Endothelial cell (in vitro differentiated cells): Measurements from ENCODE around the gene PSMG2. TPM values are rescaled to one million over a fixed set of nuclear protein-coding genes. Genes with fewer than 3 reads are reported as not detected.

ENCODE experiments used
- DNase-seq: peaks from one replicate; pipeline ENCODE4 v3.0.0; 2021; ENCODE audit warnings: low spot score
- H3K27ac Mint-ChIP-seq: one replicate; pipeline ENCODE4 v1.8.0; 2021; ENCODE audit warnings: mixed read lengths, inconsistent platforms; ENCODE audit not compliant: unreplicated experiment
- H3K27me3 Mint-ChIP-seq: one replicate; pipeline ENCODE4 v1.8.0; 2021; ENCODE audit warnings: mild to moderate bottlenecking, moderate library complexity, mixed read lengths, inconsistent platforms; ENCODE audit not compliant: unreplicated experiment
- H3K36me3 Mint-ChIP-seq: one replicate; pipeline ENCODE4 v1.8.0; 2021; ENCODE audit warnings: mild to moderate bottlenecking, low read depth, mixed read lengths, inconsistent platforms; ENCODE audit not compliant: unreplicated experiment
- H3K4me1 Mint-ChIP-seq: one replicate; pipeline ENCODE4 v1.8.0; 2021; ENCODE audit warnings: mild to moderate bottlenecking, mixed read lengths, inconsistent platforms; ENCODE audit not compliant: unreplicated experiment
- H3K4me3 Mint-ChIP-seq: one replicate; pipeline ENCODE4 v1.8.0; 2021; ENCODE audit warnings: mild to moderate bottlenecking, mixed read lengths, inconsistent platforms; ENCODE audit not compliant: unreplicated experiment
- H3K9me3 Mint-ChIP-seq: one replicate; pipeline ENCODE4 v1.8.0; 2021; ENCODE audit warnings: mixed read lengths, inconsistent platforms; ENCODE audit not compliant: unreplicated experiment
- CTCF ChIP-seq: fragments of 200-600 bp; sonication (generic); IDR thresholded peaks from one replicate; pipeline ENCODE4 v1.5.0; 2021; ENCODE audit warnings: antibody characterized with exemption; ENCODE audit not compliant: unreplicated experiment
- total RNA-seq: library from RNA; stranded (reverse); fragmentation: NEBNext Ultra II Directional; extraction: Animal tissue kit (Norgen Biotek cat#: 25700); gene quantifications from one replicate; pipeline ENCODE4 v1.2.1, GENCODE V29; 2021; ENCODE audit not compliant: unreplicated experiment

Gene PSMG2
- total RNA-seq, 1 donor from 2014 or later: 70.4 TPM

DNA sequence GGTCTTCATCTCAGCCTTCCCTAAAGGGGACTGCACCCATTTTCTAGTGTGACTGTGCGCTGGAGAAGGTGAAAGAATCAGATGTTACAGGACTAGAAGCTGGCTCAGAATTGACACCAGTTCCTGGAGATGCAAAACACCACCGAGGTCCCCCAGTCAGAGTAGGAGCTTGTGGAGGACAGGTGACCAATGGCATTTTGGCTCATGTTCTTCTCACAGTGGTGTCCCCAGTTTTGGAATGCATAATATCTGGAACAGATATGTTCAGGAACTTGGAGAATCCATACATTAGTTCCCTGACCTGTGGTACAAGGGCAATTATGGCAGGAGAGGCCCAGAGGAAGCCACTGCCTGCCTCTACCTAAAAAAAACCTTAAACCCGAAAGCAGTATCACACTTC, 66.3 kb downstream of the PSMG2 start:
- Mint-ChIP-seq H3K27ac (no peak overlapping the region), H3K9me3 (no peaks in the 10 kb centered on the region), H3K36me3 (no peaks in the 10 kb centered on the region), H3K4me1 (peaks cover 3% of the 10 kb centered on the region), H3K27me3 (peaks cover 3% of the 10 kb centered on the region), H3K4me3 (no peak overlapping the region)
- no peak for DNase-seq
- TF ChIP-seq CTCF: no peak

GRCh38 chr18:12769644-12770440, 67.0 kb downstream of the PSMG2 start:
- TF ChIP-seq CTCF: no peak
- H3K27ac Mint-ChIP-seq: no peak overlapping the region
- H3K27me3 Mint-ChIP-seq: peaks cover 3% of the 10 kb centered on the region
- no peak for DNase-seq
- no peaks in the 10 kb centered on the region for H3K36me3 Mint-ChIP-seq
- no peaks in the 10 kb centered on the region for H3K9me3 Mint-ChIP-seq
- no peak overlapping the region for H3K4me3 Mint-ChIP-seq
- peaks cover 3% of the 10 kb centered on the region for H3K4me1 Mint-ChIP-seq

GRCh38 chr18:12770469-12771219, 67.8 kb downstream of the PSMG2 start:
- H3K4me1 Mint-ChIP-seq: peaks cover 3% of the 10 kb centered on the region
- H3K27ac Mint-ChIP-seq: no peak overlapping the region
- H3K4me3 Mint-ChIP-seq: no peak overlapping the region
- no peak for TF ChIP-seq CTCF
- DNase-seq: no peak
- H3K27me3 Mint-ChIP-seq: peaks cover 3% of the 10 kb centered on the region
- no peaks in the 10 kb centered on the region for H3K9me3 Mint-ChIP-seq
- no peaks in the 10 kb centered on the region for H3K36me3 Mint-ChIP-seq

DNA sequence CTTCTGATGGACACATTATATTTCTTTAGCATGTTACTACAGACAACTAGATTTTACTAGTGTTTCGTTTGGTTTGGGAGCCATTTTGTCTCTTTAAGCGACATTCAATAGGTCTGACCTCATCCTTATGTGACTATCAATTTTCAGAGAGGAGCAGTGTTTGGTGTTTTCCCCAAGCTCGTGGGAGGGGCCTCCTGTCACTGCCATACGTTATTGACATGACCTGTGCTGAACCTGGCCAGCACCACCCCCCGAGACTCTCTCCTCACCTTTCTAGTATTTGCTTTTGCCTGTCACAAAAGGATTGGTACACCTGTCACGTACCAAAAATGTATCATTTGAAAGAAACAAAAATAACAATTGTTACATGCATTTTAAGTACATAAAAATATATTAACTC, 69.3 kb downstream of the PSMG2 start:
- Mint-ChIP-seq H3K36me3 (no peaks in the 10 kb centered on the region), H3K4me3 (no peak overlapping the region)

More for the DNA sequence above, 69.3 kb downstream of the PSMG2 start:
- Mint-ChIP-seq H3K4me1 (no peaks in the 10 kb centered on the region), H3K27me3 (peaks cover 8% of the 10 kb centered on the region), H3K27ac (no peak overlapping the region), H3K9me3 (no peaks in the 10 kb centered on the region)
- TF ChIP-seq CTCF: no peak
- DNase-seq: no peak
